Ascending aorta (tissue), 2 donors: ENCODE data around the gene CDH13. TPM values are rescaled to one million over a fixed set of nuclear protein-coding genes. Genes with fewer than 3 reads are reported as not detected.

Experiments
- DNase-seq, 2 donors: peaks; one replicate each; pipeline ENCODE4 v3.0.0-alpha.2; 2019; ENCODE audit warnings: low spot score in 2 of 2
- H3K27ac ChIP-seq, 2 donors: fragments of 200-600 bp; sonication (generic); one replicate each; pipeline ENCODE4 v1.5.1; 2016 to 2017; ENCODE audit warnings: mild to moderate bottlenecking in 1 of 2
- H3K27me3 ChIP-seq: fragments of 200-600 bp; sonication (generic); one replicate; pipeline ENCODE4 v1.5.1; 2017
- H3K36me3 ChIP-seq, 2 donors: fragments of 200-600 bp; sonication (generic); one replicate each; pipeline ENCODE4 v1.5.1; 2016
- H3K4me1 ChIP-seq, 2 donors: fragments of 200-600 bp; sonication (generic); one replicate each; pipeline ENCODE4 v1.5.1; 2016 to 2017; ENCODE audit warnings: mild to moderate bottlenecking in 1 of 2
- H3K4me3 ChIP-seq, 2 donors: fragments of 200-600 bp; sonication (generic); one replicate each; pipeline ENCODE4 v1.5.1; 2016 to 2017; ENCODE audit warnings: mild to moderate bottlenecking in 1 of 2
- H3K9me3 ChIP-seq, 2 donors: fragments of 200-600 bp; sonication (generic); one replicate each; pipeline ENCODE4 v1.5.1; 2016
- intact Hi-C: fragments of 100-400 bp; cut with DNase I; formaldehyde crosslinking; loops from one replicate; pipeline ENCODE4 v1.15.1; 2023
- total RNA-seq: library from RNA; depleted of rRNA; stranded (reverse); fragments of >200 nt; gene quantifications from one replicate; pipeline ENCODE4 v1.1.0, GENCODE V29; 2016
- TF ChIP-seq, protein P1 (sequence below), 3 experiments: fragments of 200-600 bp in 2 of 3; fragments of 450-650 bp in 1 of 3; sonication (generic) in 2 of 3; IDR thresholded peaks; one replicate each; pipeline ENCODE4 v1.5.1; 2016 to 2019; ENCODE audit warnings: antibody characterized with exemption in 3 of 3, mild to moderate bottlenecking in 1 of 3, moderate library complexity in 1 of 3

Gene CDH13
- total RNA-seq, 1 donor from 2014 or later = 160 TPM

DNA sequence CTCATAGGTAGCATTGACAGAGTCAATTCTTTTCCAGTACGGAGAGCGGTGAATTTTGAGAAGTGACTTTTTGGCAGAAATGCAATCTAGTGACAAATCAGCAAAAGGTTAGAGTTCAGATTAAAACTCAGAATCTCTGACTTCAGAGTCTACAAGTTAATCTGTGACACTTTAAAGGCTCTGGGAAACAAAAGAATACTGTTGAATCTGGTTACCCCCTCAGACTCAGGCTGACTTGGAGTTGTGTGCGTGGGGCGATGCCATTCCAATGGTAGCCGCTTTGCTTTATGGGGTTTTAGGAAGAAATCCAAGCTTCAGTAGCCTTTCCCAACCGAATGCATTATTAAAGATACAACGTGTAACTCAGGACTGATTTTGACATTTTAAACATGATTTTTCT is 118.2 kb downstream of the CDH13 start:
- TF ChIP-seq, protein P1, sequence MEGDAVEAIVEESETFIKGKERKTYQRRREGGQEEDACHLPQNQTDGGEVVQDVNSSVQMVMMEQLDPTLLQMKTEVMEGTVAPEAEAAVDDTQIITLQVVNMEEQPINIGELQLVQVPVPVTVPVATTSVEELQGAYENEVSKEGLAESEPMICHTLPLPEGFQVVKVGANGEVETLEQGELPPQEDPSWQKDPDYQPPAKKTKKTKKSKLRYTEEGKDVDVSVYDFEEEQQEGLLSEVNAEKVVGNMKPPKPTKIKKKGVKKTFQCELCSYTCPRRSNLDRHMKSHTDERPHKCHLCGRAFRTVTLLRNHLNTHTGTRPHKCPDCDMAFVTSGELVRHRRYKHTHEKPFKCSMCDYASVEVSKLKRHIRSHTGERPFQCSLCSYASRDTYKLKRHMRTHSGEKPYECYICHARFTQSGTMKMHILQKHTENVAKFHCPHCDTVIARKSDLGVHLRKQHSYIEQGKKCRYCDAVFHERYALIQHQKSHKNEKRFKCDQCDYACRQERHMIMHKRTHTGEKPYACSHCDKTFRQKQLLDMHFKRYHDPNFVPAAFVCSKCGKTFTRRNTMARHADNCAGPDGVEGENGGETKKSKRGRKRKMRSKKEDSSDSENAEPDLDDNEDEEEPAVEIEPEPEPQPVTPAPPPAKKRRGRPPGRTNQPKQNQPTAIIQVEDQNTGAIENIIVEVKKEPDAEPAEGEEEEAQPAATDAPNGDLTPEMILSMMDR (IDR thresholded peaks at IDR 0.05) = no peak
- Histone ChIP-seq H3K4me1 (peaks cover 0 to 4% of the 10 kb centered on the region in 2 donors), H3K9me3 (no peaks in the 10 kb centered on the region), H3K4me3 (no peak overlapping the region), H3K36me3 (no peaks in the 10 kb centered on the region), H3K27me3 (no peaks in the 10 kb centered on the region), H3K27ac (no peak overlapping the region)
- DNase-seq = no peak
- intact Hi-C loops = loop anchor here (5.0 kb wide), 1 partner anchor 322 kb away; no protein-coding TSS in a partner anchor

DNA sequence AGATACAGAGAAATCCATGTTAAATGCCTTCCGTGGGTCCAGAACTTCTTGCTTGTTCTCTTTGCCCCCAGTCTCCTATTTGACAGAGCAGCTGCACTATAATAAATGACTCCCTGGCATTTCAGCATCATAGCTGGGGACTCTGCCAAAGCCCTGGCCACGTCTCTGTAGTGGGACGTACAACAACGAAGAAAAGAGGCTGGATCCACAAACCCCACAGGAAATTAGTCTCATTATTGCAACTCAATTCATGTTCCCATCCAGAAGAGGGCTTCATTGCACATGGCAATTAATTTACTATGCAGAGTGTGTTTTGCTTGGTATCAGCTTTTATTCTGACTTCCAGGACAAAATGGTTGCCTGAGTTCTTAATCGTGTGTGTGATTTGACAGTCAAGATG is 121.3 kb downstream of the CDH13 start:
- no peak overlapping the region for H3K4me3 ChIP-seq
- H3K4me1 ChIP-seq = peaks cover 0 to 4% of the 10 kb centered on the region in 2 donors
- peak; percentile 14 to 85 for DNase-seq
- no peaks in the 10 kb centered on the region for H3K9me3 ChIP-seq
- peak overlapping the region in 1 of 2 donors; percentile 33 for H3K27ac ChIP-seq
- no peaks in the 10 kb centered on the region for H3K27me3 ChIP-seq
- TF ChIP-seq, protein P1 (IDR thresholded peaks at IDR 0.05) = peak in 1 of 3 experiments; percentile 30
- intact Hi-C loops = loop anchor here (5.0 kb wide), 1 partner anchor 319 kb away; no protein-coding TSS in a partner anchor
- H3K36me3 ChIP-seq = no peaks in the 10 kb centered on the region

DNA sequence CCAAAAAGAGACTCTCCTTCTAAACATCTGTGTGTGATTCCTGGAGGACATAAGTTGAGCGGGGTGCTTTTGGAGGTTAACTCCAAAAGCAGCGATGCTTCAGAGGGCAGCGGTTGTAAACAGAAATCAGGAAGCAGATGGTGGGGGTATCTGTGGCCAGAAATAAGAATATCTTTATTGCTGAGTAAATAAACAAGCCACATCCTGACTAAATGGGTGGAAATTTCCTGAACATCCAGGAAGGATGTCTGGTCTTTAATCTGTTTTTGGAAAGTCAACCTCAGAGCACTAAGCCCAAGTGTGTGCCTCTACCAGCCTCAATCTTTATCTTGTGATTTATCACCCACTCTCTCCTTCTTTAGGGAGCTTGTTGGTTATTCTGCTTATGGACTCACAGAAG is 123.3 kb downstream of the CDH13 start:
- H3K4me1 ChIP-seq = peaks cover 1 to 7% of the 10 kb centered on the region in 2 donors
- no peaks in the 10 kb centered on the region for H3K27me3 ChIP-seq
- no peak overlapping the region for H3K27ac ChIP-seq
- TF ChIP-seq, protein P1 (IDR thresholded peaks at IDR 0.05) = no peak
- intact Hi-C loops = no loop called here
- no peaks in the 10 kb centered on the region for H3K36me3 ChIP-seq
- H3K9me3 ChIP-seq = no peaks in the 10 kb centered on the region
- no peak overlapping the region for H3K4me3 ChIP-seq
- no peak for DNase-seq

DNA sequence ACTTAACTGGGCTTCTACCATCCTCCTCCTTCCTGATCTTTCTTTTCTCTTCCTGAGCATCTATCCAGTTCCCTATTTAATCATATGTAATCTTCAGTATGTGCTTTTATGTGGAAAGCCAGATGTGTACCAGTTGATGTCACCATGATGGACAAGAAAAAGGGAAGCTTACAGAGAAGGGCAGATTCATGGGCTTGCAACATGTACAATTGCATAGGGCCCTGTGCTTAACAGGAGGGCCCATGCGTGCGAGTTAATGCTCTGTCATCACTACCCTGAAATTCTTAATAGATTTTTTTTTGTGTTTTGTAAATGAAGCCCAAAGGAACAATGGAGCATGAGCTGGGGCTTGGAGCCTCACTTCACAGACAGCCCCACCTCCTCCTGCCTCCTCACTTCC is 124.3 kb downstream of the CDH13 start:
- no peak for DNase-seq
- Histone ChIP-seq H3K4me3 (no peak overlapping the region), H3K27me3 (no peaks in the 10 kb centered on the region), H3K36me3 (no peaks in the 10 kb centered on the region), H3K9me3 (no peaks in the 10 kb centered on the region), H3K4me1 (peaks cover 3 to 17% of the 10 kb centered on the region in 2 donors), H3K27ac (no peak overlapping the region)
- intact Hi-C loops = no loop called here
- TF ChIP-seq, protein P1 (IDR thresholded peaks at IDR 0.05) = no peak

DNA sequence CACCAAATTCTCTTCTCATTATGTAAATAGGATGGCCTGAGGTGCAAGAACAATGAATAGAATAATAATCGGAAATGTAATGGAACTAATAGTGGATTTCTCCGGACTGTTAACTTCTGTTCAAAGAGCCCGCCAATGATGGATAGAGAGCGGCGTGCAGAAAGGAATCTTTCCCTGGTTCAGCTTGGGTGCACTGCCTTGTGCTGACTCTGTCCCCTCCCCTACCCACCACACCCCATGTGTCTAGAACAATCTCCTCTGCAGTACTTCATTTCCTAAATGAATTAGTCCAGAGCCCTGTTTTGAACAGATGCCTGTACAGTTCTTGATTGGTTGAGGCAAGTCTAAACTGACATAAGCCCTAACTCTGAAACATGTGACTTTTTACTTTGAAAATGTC is 125.4 kb downstream of the CDH13 start:
- no peaks in the 10 kb centered on the region for H3K27me3 ChIP-seq
- intact Hi-C loops = no loop called here
- TF ChIP-seq, protein P1 (IDR thresholded peaks at IDR 0.05) = no peak

DNA sequence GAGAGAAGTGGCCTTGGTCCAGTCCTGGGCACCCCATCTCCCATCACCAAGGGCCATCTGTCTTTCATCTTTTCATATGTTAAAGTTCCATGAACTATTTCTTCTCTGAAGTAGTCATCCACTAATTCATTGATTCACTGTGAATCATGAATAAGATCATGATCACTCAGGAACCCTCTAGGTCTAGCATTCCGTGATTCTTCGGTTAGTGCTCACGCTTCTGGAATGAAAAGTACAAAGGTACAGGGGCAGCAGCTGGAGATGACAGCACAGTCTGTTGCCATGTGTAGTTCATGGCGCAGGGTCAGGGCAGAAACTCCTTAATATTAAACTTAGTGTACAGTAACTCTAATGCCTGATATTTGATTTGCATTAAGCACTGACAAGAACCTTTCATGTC is 127.1 kb downstream of the CDH13 start:
- Histone ChIP-seq H3K9me3 (no peaks in the 10 kb centered on the region), H3K27me3 (no peaks in the 10 kb centered on the region), H3K36me3 (no peaks in the 10 kb centered on the region), H3K27ac (peak overlapping the region in 1 of 2 donors; percentile 18), H3K4me1 (peaks cover 13 to 27% of the 10 kb centered on the region in 2 donors), H3K4me3 (no peak overlapping the region)
- TF ChIP-seq, protein P1 (IDR thresholded peaks at IDR 0.05) = no peak
- DNase-seq = no peak
- intact Hi-C loops = no loop called here

More for the DNA sequence above, 125.4 kb downstream of the CDH13 start:
- Histone ChIP-seq H3K4me1 (peaks cover 13 to 28% of the 10 kb centered on the region in 2 donors), H3K36me3 (no peaks in the 10 kb centered on the region), H3K27ac (no peak overlapping the region), H3K9me3 (no peaks in the 10 kb centered on the region), H3K4me3 (no peak overlapping the region)
- DNase-seq = no peak
